Glutamatergic neuron (in vitro differentiated cells): ENCODE data around the gene SLAMF7. TPM values are rescaled to one million over a fixed set of nuclear protein-coding genes. Genes with fewer than 3 reads are reported as not detected.

Source experiments
- DNase-seq: peaks from one replicate; pipeline ENCODE4 v3.0.0; 2022
- H3K27ac Mint-ChIP-seq: one replicate; pipeline ENCODE4 v1.8.0; 2020; ENCODE audit warnings: mild to moderate bottlenecking, mixed read lengths, inconsistent platforms; ENCODE audit not compliant: unreplicated experiment
- H3K27me3 Mint-ChIP-seq: one replicate; pipeline ENCODE4 v1.8.0; 2020; ENCODE audit warnings: mild to moderate bottlenecking, moderate library complexity, mixed read lengths, inconsistent platforms; ENCODE audit not compliant: unreplicated experiment
- H3K36me3 Mint-ChIP-seq: one replicate; pipeline ENCODE4 v1.8.0; 2020; ENCODE audit warnings: mild to moderate bottlenecking, mixed read lengths, inconsistent platforms; ENCODE audit not compliant: unreplicated experiment
- H3K4me1 Mint-ChIP-seq: one replicate; pipeline ENCODE4 v1.8.0; 2020; ENCODE audit warnings: mild to moderate bottlenecking, low read depth, mixed read lengths, inconsistent platforms; ENCODE audit not compliant: unreplicated experiment
- H3K4me3 Mint-ChIP-seq: one replicate; pipeline ENCODE4 v1.8.0; 2020; ENCODE audit warnings: mild to moderate bottlenecking, mixed read lengths, inconsistent platforms; ENCODE audit not compliant: unreplicated experiment
- H3K9me3 Mint-ChIP-seq: one replicate; pipeline ENCODE4 v1.8.0; 2020; ENCODE audit warnings: mild to moderate bottlenecking, moderate library complexity, mixed read lengths, inconsistent platforms; ENCODE audit not compliant: unreplicated experiment
- CTCF ChIP-seq: fragments of 200-600 bp; sonication (generic); IDR thresholded peaks from one replicate; pipeline ENCODE4 v1.5.0; 2021; ENCODE audit not compliant: partially characterized antibody, unreplicated experiment
- total RNA-seq: library from RNA; stranded (reverse); fragmentation: NEBNext Ultra II Directional; extraction: Animal tissue kit (Norgen Biotek cat#: 25700); gene quantifications from one replicate; pipeline ENCODE4 v1.2.1, GENCODE V29; 2021; ENCODE audit not compliant: unreplicated experiment

The SLAMF7 gene
- total RNA-seq, 1 donor from 2014 or later: not detected

DNA sequence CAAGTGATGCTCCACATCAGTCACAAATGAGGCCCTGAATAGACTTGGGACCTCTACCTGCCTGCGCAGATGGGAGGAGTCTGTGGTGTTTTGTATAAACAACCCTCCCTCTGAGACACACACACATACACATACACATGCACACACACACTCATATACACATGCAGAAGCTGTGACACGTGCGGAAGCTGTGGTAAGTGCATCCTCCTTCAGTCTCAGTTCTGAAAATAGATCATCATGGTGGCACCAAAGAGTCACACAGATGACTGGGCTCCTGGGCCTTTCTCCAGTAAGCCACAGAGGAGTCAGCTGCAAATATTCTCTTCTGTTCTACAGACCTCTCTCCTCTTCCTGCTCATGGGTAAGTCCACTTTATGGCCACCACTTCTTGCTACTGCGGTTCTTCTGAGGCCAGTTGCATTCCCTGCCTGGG lies 56.9 kb downstream of the SLAMF7 start, which contains the start of gene LY9:
Gene LY9, plus strand, starts transcription at position 224 of the 433 bp plus-strand sequence. Its CDS starts 14 bp downstream, at position 238.
- Mint-ChIP-seq H3K4me1 (no peaks in the 10 kb centered on the region), H3K4me3 (no peak within 1 kb of the TSS), H3K27me3 (peaks cover 5% of the 10 kb centered on the region), H3K27ac (no peak within 1 kb of the TSS), H3K9me3 (no peaks in the 10 kb centered on the region), H3K36me3 (no peaks in the 10 kb centered on the region)
- no peak for DNase-seq
- no peak for TF ChIP-seq CTCF

DNA sequence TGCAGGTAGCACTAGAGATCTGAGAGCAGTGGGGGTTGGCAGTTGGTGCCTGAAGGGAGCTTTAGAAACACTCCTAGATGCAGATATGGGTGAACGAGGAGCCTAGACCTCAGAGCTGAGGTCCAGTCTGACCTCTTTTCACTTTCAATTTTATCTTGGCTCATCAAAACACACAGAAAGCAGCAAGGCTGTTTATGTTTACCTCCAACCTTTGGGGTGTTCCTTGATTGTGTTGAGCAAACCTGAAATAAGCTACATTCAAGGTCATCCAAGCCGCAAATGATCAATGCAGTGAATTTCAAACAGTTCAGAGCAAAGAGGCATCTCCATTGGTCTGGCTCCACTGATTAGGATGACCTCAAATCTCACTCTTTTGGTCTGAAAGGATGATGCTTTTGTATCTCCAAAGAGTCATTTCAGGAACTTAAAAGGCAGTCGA lies 58.2 kb downstream of the SLAMF7 start:
- Mint-ChIP-seq H3K27me3 (peaks cover 5% of the 10 kb centered on the region), H3K9me3 (no peaks in the 10 kb centered on the region), H3K4me1 (no peaks in the 10 kb centered on the region), H3K4me3 (no peak overlapping the region), H3K27ac (no peak overlapping the region), H3K36me3 (no peaks in the 10 kb centered on the region)
- DNase-seq: no peak
- TF ChIP-seq CTCF: no peak

DNA sequence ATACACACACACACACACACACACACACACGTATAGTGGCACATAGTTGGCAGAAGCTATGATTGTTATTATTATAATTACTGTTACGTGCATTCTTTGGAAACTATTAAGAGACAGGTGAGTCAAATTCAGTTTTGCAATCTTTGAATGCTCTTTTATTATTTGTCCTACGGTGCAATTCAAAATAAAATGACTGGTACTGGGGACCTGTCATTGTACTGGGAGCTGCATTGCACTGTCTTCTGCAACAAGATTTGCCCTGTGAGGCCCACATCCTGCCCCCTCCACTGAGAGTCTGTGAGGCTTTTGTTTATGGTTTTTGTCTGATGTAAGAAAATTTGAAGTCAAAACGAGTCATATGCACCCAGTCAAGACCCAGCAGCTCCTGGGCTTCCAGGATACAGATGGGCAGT lies 58.8 kb downstream of the SLAMF7 start:
- Mint-ChIP-seq H3K9me3 (no peaks in the 10 kb centered on the region), H3K27me3 (peaks cover 5% of the 10 kb centered on the region), H3K4me1 (no peaks in the 10 kb centered on the region), H3K4me3 (no peak overlapping the region), H3K36me3 (no peaks in the 10 kb centered on the region), H3K27ac (no peak overlapping the region)
- DNase-seq: no peak
- no peak for TF ChIP-seq CTCF

DNA sequence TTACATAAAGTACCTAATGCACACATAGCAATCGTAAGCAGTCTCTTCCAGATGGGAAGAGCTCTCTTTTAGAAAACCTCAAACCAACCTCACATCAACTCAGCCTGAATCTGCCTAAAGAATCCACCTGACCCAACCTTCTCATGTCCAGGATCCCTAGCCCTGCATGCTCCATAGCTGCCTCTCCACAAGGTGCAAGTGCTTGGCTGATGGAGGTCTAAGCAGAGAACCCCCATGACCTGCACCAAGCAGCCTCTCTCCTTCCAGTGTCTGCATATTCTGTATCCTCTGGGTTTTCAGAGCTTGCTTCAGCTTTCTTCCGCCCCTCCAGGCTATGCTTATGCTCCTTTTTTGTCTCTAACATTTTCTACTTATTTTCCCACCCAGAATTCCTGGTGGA lies 59.4 kb downstream of the SLAMF7 start:
- no peaks in the 10 kb centered on the region for H3K9me3 Mint-ChIP-seq
- TF ChIP-seq CTCF: no peak
- H3K27ac Mint-ChIP-seq: no peak overlapping the region
- no peak overlapping the region for H3K4me3 Mint-ChIP-seq
- peaks cover 5% of the 10 kb centered on the region for H3K27me3 Mint-ChIP-seq
- no peaks in the 10 kb centered on the region for H3K4me1 Mint-ChIP-seq
- no peaks in the 10 kb centered on the region for H3K36me3 Mint-ChIP-seq
- DNase-seq: no peak

GRCh38 chr1:160799641-160800040 lies 60.6 kb downstream of the SLAMF7 start:
- Mint-ChIP-seq H3K4me3 (no peak overlapping the region), H3K4me1 (no peaks in the 10 kb centered on the region), H3K27me3 (peaks cover 5% of the 10 kb centered on the region), H3K27ac (no peak overlapping the region), H3K36me3 (no peaks in the 10 kb centered on the region), H3K9me3 (no peaks in the 10 kb centered on the region)
- no peak for DNase-seq
- TF ChIP-seq CTCF: no peak
